Effector memory CD4-positive, alpha-beta T cell (primary cell): ENCODE data around the gene KRTAP3-2.

Experiments used
- DNase-seq, 3 donors: peaks; one replicate each; pipeline ENCODE4 v3.0.0-alpha.2; 2020
- H3K27ac ChIP-seq: 2 replicates; pipeline ENCODE4 v1.7.0; 2013; ENCODE audit warnings: mild to moderate bottlenecking, low read length, moderate library complexity; ENCODE audit not compliant: insufficient read depth, poor library complexity, severe bottlenecking
- H3K27me3 ChIP-seq: replicated peaks from 2 replicates; pipeline ENCODE4 v1.7.0; 2013; ENCODE audit warnings: mild to moderate bottlenecking, low read length; ENCODE audit not compliant: insufficient read depth, control insufficient read depth, poor library complexity, severe bottlenecking
- H3K36me3 ChIP-seq: 2 replicates; pipeline ENCODE4 v1.7.0; 2013; ENCODE audit warnings: mild to moderate bottlenecking, low read length, moderate library complexity; ENCODE audit not compliant: control insufficient read depth, insufficient read depth
- H3K4me1 ChIP-seq: 2 replicates; pipeline ENCODE4 v1.7.0; 2013; ENCODE audit warnings: low read length, mild to moderate bottlenecking; ENCODE audit not compliant: control insufficient read depth, insufficient read depth, poor library complexity, severe bottlenecking
- H3K4me3 ChIP-seq: 2 replicates; pipeline ENCODE4 v1.7.0; 2013; ENCODE audit warnings: low read length, low read depth, mild to moderate bottlenecking; ENCODE audit not compliant: insufficient read depth, poor library complexity, severe bottlenecking
- H3K9me3 ChIP-seq: 2 replicates; pipeline ENCODE4 v1.7.0; 2013; ENCODE audit warnings: mild to moderate bottlenecking, low read length, moderate library complexity; ENCODE audit not compliant: control insufficient read depth

KRTAP3-2 gene

DNA sequence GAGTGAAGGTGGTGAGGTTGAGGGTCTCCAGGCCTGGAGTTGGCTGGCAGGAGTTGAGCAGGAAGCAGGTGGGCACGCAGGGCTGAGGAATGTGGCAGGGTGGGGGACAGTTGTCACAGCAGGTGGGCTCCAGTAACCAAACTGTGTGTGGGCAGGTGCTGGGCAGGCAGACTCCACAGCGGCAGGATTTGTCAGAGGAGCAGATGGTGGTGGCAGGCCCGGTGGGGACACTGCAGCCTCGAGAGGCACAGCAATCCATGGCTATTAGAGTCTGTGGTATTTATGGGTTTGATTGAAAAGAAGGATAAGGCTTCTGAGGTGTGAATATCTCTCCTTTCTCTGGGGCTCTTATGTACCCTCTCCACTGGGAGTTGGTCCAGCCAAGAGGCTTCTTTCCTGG is 5.9 kb downstream of the KRTAP3-2 start, which contains the start of gene KRTAP3-3:
KRTAP3-3 (minus strand) TSS at position 326 of the 400 bp plus-strand sequence; CDS start at position 259, 67 bp downstream.
- Histone ChIP-seq H3K27me3 (peaks cover 3% of the 10 kb centered on the region), H3K4me3 (no peak within 1 kb of the TSS), H3K4me1 (no peaks in the 10 kb centered on the region), H3K27ac (no peak within 1 kb of the TSS), H3K36me3 (no peaks in the 10 kb centered on the region), H3K9me3 (no peaks in the 10 kb centered on the region)
- DNase-seq, result no peak

DNA sequence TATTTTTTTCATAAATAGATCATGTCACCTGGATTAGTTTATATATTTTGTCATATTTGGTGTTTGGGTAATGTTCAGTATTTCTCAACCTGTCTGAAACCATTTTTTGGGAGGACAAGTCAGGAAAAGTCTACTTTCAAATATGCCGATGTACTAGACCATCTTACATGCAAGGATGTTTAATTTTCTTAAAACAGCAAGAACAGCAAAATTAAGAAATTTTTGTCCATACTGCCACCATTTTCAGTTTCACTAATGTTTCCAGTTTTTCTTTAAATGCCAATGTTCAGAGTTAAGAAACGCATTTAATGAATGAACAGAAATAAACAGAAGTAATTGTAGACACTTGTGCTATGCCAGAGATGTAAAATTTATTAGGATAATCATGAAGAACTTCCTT is 6.6 kb downstream of the KRTAP3-2 start:
- Histone ChIP-seq H3K27ac (no peak overlapping the region), H3K36me3 (no peaks in the 10 kb centered on the region), H3K9me3 (no peaks in the 10 kb centered on the region), H3K27me3 (no peaks in the 10 kb centered on the region), H3K4me3 (no peak overlapping the region), H3K4me1 (no peaks in the 10 kb centered on the region)
- no peak for DNase-seq

DNA sequence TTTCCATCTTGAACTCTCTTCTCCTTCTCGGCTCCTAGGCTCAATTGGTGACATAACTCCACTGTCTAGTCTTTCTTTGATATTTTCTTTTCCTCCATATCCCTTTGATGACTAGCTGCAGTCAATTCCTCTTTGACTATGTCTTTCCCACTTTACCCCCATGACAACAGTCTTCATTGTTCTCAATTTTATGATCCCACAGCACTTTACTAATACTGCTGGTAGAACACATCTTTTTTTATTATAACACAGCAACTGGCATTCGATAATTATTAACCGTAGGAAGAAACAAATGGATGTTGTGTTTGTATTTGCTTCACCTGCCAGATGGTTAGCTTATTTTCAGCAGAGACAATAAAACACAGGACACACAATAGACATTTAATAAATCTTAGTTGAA is 7.0 kb downstream of the KRTAP3-2 start:
- H3K27me3 ChIP-seq, result no peaks in the 10 kb centered on the region
- no peak overlapping the region for H3K4me3 ChIP-seq
- no peaks in the 10 kb centered on the region for H3K36me3 ChIP-seq
- H3K9me3 ChIP-seq, result no peaks in the 10 kb centered on the region
- no peak for DNase-seq
- no peaks in the 10 kb centered on the region for H3K4me1 ChIP-seq
- H3K27ac ChIP-seq, result no peak overlapping the region

GRCh38 chr17:40986920-40987319 is 12.8 kb downstream of the KRTAP3-2 start:
- Histone ChIP-seq H3K4me3 (no peak overlapping the region), H3K27ac (no peak overlapping the region), H3K36me3 (no peaks in the 10 kb centered on the region), H3K27me3 (no peaks in the 10 kb centered on the region), H3K4me1 (no peaks in the 10 kb centered on the region), H3K9me3 (no peaks in the 10 kb centered on the region)
- no peak for DNase-seq

DNA sequence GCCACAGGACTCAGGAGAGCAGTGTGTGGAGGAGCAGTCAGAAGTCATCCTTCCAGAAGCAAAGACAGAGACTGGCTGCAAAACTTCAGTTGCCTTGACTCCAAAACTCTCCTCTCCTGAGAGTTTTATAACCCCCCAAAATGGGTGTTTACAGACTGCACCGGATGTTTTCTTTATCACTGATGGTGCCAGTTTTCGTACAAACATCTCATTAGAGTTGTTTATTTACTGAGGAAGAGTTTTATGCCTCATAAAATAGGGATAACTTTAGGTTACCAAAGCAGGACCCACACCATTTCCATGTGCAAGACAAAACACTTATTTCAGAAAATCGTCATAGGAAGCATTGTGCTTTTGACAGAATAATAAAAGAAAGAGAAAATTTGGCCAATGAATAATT is 15.5 kb downstream of the KRTAP3-2 start, which contains the start of gene KRT40:
KRT40 (minus strand) TSS at position 101 of the 400 bp plus-strand sequence; CDS start at position 48, 53 bp downstream.
- H3K36me3 ChIP-seq, result no peaks in the 10 kb centered on the region

GRCh38 chr17:40981115-40981514 is 18.6 kb downstream of the KRTAP3-2 start:
- no peak for DNase-seq
- H3K4me1 ChIP-seq, result no peaks in the 10 kb centered on the region
- H3K9me3 ChIP-seq, result no peaks in the 10 kb centered on the region
- no peaks in the 10 kb centered on the region for H3K27me3 ChIP-seq
- no peak overlapping the region for H3K4me3 ChIP-seq
- no peaks in the 10 kb centered on the region for H3K36me3 ChIP-seq
- no peak overlapping the region for H3K27ac ChIP-seq

More for the DNA sequence above, 15.5 kb downstream of the KRTAP3-2 start, which contains the start of gene KRT40:
- Histone ChIP-seq H3K4me3 (no peak within 1 kb of the TSS), H3K27me3 (no peaks in the 10 kb centered on the region), H3K27ac (no peak within 1 kb of the TSS), H3K4me1 (no peaks in the 10 kb centered on the region), H3K9me3 (no peaks in the 10 kb centered on the region)
- DNase-seq, result no peak

DNA sequence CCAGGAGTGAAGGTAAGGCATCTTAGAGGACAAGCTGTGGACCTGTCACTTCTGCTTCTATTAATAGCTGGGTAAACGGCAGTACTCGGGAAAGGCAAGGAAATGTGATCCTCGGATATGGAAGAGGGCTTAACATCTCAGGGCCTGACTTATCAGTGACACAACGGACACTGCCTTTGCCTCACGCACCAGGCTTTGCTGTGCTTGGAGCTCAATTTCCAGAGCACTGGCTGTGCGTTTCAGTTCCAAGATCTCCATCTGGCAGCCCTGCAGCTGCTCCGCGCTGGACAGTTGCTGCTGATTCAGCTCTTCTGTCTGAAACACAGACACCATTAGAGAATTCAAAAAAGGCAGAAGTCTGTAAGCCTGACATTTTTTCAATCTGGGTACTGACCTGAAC is 19.1 kb downstream of the KRTAP3-2 start:
- H3K27me3 ChIP-seq, result no peaks in the 10 kb centered on the region
- DNase-seq, result no peak

DNA sequence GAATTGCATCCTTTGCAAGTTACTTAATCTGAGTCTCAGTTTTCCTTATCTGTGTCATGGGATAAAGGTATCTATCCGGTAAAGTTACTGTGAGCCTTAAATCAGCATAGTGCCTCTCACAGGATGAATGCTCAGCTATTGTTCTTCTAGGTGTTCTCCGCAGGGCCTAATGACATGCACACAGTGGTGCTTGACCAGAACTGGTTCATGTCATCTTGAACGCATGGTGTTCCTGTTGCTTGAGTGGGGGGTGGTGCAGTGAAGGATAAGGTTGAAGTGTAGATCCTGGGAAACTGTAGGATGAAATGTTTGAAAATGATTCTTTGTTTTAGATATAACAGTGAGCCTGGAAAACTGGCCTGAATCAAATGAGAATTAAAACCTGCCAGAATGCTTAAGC is 19.6 kb downstream of the KRTAP3-2 start:
- no peaks in the 10 kb centered on the region for H3K36me3 ChIP-seq
- no peak overlapping the region for H3K27ac ChIP-seq
- DNase-seq, result no peak
- H3K9me3 ChIP-seq, result no peaks in the 10 kb centered on the region
- H3K27me3 ChIP-seq, result no peaks in the 10 kb centered on the region
- H3K4me3 ChIP-seq, result no peak overlapping the region
- H3K4me1 ChIP-seq, result no peaks in the 10 kb centered on the region

More for the DNA sequence above, 19.1 kb downstream of the KRTAP3-2 start:
- Histone ChIP-seq H3K4me1 (no peaks in the 10 kb centered on the region), H3K9me3 (no peaks in the 10 kb centered on the region), H3K36me3 (no peaks in the 10 kb centered on the region), H3K27ac (no peak overlapping the region), H3K4me3 (no peak overlapping the region)

- Histone ChIP-seq H3K27me3 (no peaks in the 10 kb centered on the region), H3K36me3 (no peaks in the 10 kb centered on the region), H3K4me1 (no peaks in the 10 kb centered on the region), H3K9me3 (no peaks in the 10 kb centered on the region), H3K27ac (no peak overlapping the region), H3K4me3 (no peak overlapping the region)
- no peak for DNase-seq
These were observed 21.0 kb downstream of the KRTAP3-2 start for GRCh38 chr17:40978575-40979151.

DNA sequence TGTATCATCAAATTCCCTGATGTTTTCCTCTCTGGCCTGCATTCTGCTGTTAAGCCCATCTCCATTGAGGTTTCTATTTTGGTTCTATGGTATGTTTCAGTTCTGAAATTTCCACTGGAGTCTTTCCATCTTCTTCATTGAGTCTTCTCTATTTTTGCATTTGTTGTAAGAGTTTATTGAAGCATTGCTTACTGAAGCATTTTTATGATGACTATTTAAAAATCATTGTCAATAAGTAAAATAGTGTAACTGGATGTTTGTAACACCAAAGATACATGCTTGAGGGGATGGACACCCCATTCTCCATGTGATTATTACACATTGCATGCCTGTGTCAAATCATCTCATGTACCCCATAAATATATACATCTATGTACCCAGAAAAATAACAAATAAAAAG is 24.2 kb downstream of the KRTAP3-2 start:
- Histone ChIP-seq H3K36me3 (no peaks in the 10 kb centered on the region), H3K27me3 (no peaks in the 10 kb centered on the region), H3K27ac (no peak overlapping the region), H3K4me1 (no peaks in the 10 kb centered on the region), H3K9me3 (no peaks in the 10 kb centered on the region), H3K4me3 (no peak overlapping the region)
- no peak for DNase-seq
